Activated CD8-positive, alpha-beta memory T cell treated with anti-CD3 and anti-CD28 coated beads for 48 hours (primary cell): ENCODE data around the gene PITPNM1.
A peak's percentile ranks its signal among the peaks of the same experiment; 100 is the strongest.
"Not testable (repeated sequence)": the region's sequence is repeated elsewhere in the genome, so short reads cannot be mapped to it uniquely, and the experiment has no call there.

ENCODE experiments used
- DNase-seq, 3 experiments: peaks; one replicate each; pipeline ENCODE4 v3.0.0-alpha.2; 2020; ENCODE audit warnings: low read depth in 2 of 3, low spot score in 2 of 3

The PITPNM1 gene

GRCh38 chr11:67468056-67468455 lies 37.1 kb downstream of the PITPNM1 start:
- DNase-seq: no peak

GRCh38 chr11:67466962-67467771 lies 38.0 kb downstream of the PITPNM1 start:
- DNase-seq: no peak

- DNase-seq: no peak
Measured at GRCh38 chr11:67466367-67466766, 38.8 kb downstream of the PITPNM1 start.

GRCh38 chr11:67465530-67465929 lies 39.6 kb downstream of the PITPNM1 start:
- DNase-seq: not testable (repeated sequence)

GRCh38 chr11:67465189-67465510 lies 40.0 kb downstream of the PITPNM1 start:
- DNase-seq: no peak

GRCh38 chr11:67464411-67465188 lies 40.6 kb downstream of the PITPNM1 start:
- DNase-seq: peak in 2 of 3 experiments; percentile 77 to 86

GRCh38 chr11:67463680-67464410 lies 41.3 kb downstream of the PITPNM1 start:
- no peak for DNase-seq

GRCh38 chr11:67463186-67463585 lies 42.0 kb downstream of the PITPNM1 start:
- no peak for DNase-seq

- no peak for DNase-seq
Measured at GRCh38 chr11:67458266-67458665, 46.9 kb downstream of the PITPNM1 start.

- no peak for DNase-seq
Measured at GRCh38 chr11:67457453-67457852, 47.7 kb downstream of the PITPNM1 start.

- DNase-seq: no peak
Measured at GRCh38 chr11:67456068-67456705, 49.0 kb downstream of the PITPNM1 start.

GRCh38 chr11:67455054-67455453 lies 50.1 kb downstream of the PITPNM1 start, which contains the start of gene CABP4:
CABP4 (plus strand) TSS chr11:67455354; CDS start chr11:67455424, 70 bp downstream.
- no peak for DNase-seq

GRCh38 chr11:67453816-67454732 lies 51.1 kb downstream of the PITPNM1 start:
- no peak for DNase-seq

- DNase-seq: no peak
Measured at GRCh38 chr11:67452141-67452952, 52.8 kb downstream of the PITPNM1 start, which contains the start of gene GPR152. GPR152 (minus strand) TSS chr11:67452729; CDS start chr11:67452724, 5 bp downstream.

GRCh38 chr11:67451658-67451976 lies 53.5 kb downstream of the PITPNM1 start:
- no peak for DNase-seq

- DNase-seq: no peak
Measured at GRCh38 chr11:67450796-67451657, 54.1 kb downstream of the PITPNM1 start.

- DNase-seq: no peak
Measured at GRCh38 chr11:67449116-67449844, 55.9 kb downstream of the PITPNM1 start.

- DNase-seq: no peak
Measured at GRCh38 chr11:67448220-67448609, 56.9 kb downstream of the PITPNM1 start.
